Left lung (tissue), 10 donors: ENCODE measurements around the gene DYNC1H1. TPM values are rescaled to one million over a fixed set of nuclear protein-coding genes. Genes with fewer than 3 reads are reported as not detected.
A peak's percentile ranks its signal among the peaks of the same experiment; 100 is the strongest.

Source experiments
- ATAC-seq: fragments of 200-7000 bp; cut with Tn5 transposase; one replicate; pipeline ENCODE4 v1.9.1; 2020; ENCODE audit warnings: moderate library complexity
- DNase-seq, 4 donors: peaks; one replicate each; pipeline ENCODE4 v3.0.0-alpha.2; 2013 to 2020
- H3K27ac ChIP-seq, 2 donors: fragments of 200-600 bp; sonication (generic) in 1 of 2; one replicate each; pipeline versions ENCODE4 v1.5.0 to v1.8.0; 2020 to 2021
- H3K27me3 ChIP-seq, 2 donors: fragments of 200-600 bp; sonication (generic) in 1 of 2; one replicate each; pipeline versions ENCODE4 v1.5.0 to v1.8.0; 2020 to 2021
- H3K36me3 ChIP-seq, 2 donors: fragments of 200-600 bp; sonication (generic) in 1 of 2; one replicate each; pipeline versions ENCODE4 v1.5.0 to v1.8.0; 2020 to 2021
- H3K4me1 ChIP-seq, 2 donors: fragments of 200-600 bp; one replicate each; pipeline ENCODE4 v1.8.0; 2021
- H3K4me3 ChIP-seq, 2 donors: fragments of 200-600 bp; sonication (generic) in 1 of 2; one replicate each; pipeline versions ENCODE4 v1.5.0 to v1.8.0; 2020 to 2021; ENCODE audit warnings: mild to moderate bottlenecking in 1 of 2
- H3K9me3 ChIP-seq, 2 donors: fragments of 200-600 bp; sonication (generic) in 1 of 2; one replicate each; pipeline versions ENCODE4 v1.5.0 to v1.8.0; 2020 to 2021
- CTCF ChIP-seq, 2 donors: fragments of 200-600 bp; sonication (generic) in 1 of 2; IDR thresholded peaks; one replicate each; pipeline versions ENCODE4 v1.5.0 to v1.8.0; 2021; ENCODE audit warnings: antibody characterized with exemption in 2 of 2
- intact Hi-C, 2 donors: fragments of 100-400 bp; cut with DNase I; formaldehyde crosslinking; loops; one replicate each; pipeline versions ENCODE4 v1.11.2 to v1.14.2; 2022
- polyA plus RNA-seq, 6 donors: library from polyadenylated mRNA; unstranded; fragments of 120-200 nt; gene quantifications; one replicate each; pipeline ENCODE4 v1.2.1, GENCODE V29; 2013; ENCODE audit not compliant: insufficient read length in 6 of 6
- total RNA-seq, 2 donors: library from RNA; stranded (reverse); fragmentation: NEBNext Ultra II Directional; extraction: Animal tissue kit (Norgen Biotek cat#: 25700); gene quantifications; one replicate each; pipeline ENCODE4 v1.2.1, GENCODE V29; 2021
- donor health status: DM: no; HTN: yes; CAD: no.
- donor health status: DM: no; HTN: no; CAD: no.

DYNC1H1 gene
- total and polyA plus RNA-seq, 8 donors: 305 to 514 (median 345) TPM

GRCh38 chr14:102020058-102020971 lies 55.9 kb downstream of the DYNC1H1 start:
- H3K36me3 ChIP-seq: peaks cover 6 to 100% of the 10 kb centered on the region in 2 donors
- no peak for TF ChIP-seq CTCF (IDR thresholded peaks at IDR 0.05)
- no peaks in the 10 kb centered on the region for H3K27me3 ChIP-seq
- H3K9me3 ChIP-seq: no peaks in the 10 kb centered on the region
- no peak overlapping the region for H3K27ac ChIP-seq
- DNase-seq (no peak), ATAC-seq (no peak)
- intact Hi-C loops: no loop called here
- no peak overlapping the region for H3K4me3 ChIP-seq
- no peaks in the 10 kb centered on the region for H3K4me1 ChIP-seq

GRCh38 chr14:102026934-102027333 lies 62.6 kb downstream of the DYNC1H1 start:
- H3K36me3 ChIP-seq: peaks cover 13 to 100% of the 10 kb centered on the region in 2 donors
- no peak overlapping the region for H3K27ac ChIP-seq
- H3K4me1 ChIP-seq: no peaks in the 10 kb centered on the region
- no peak for TF ChIP-seq CTCF (IDR thresholded peaks at IDR 0.05)
- no peaks in the 10 kb centered on the region for H3K27me3 ChIP-seq
- H3K4me3 ChIP-seq: no peak overlapping the region
- no peak for ATAC-seq
- DNase-seq: no peak
- no peaks in the 10 kb centered on the region for H3K9me3 ChIP-seq
- intact Hi-C loops: no loop called here

GRCh38 chr14:102027951-102028350 lies 63.6 kb downstream of the DYNC1H1 start:
- no peak for ATAC-seq
- Histone ChIP-seq H3K27me3 (no peaks in the 10 kb centered on the region), H3K36me3 (peaks cover 13 to 100% of the 10 kb centered on the region in 2 donors), H3K4me3 (no peak overlapping the region), H3K9me3 (no peaks in the 10 kb centered on the region), H3K4me1 (no peaks in the 10 kb centered on the region), H3K27ac (no peak overlapping the region)
- no peak for DNase-seq
- intact Hi-C loops: no loop called here
- TF ChIP-seq CTCF (IDR thresholded peaks at IDR 0.05): no peak

- DNase-seq (no peak), ATAC-seq (peak; percentile 59)
- Histone ChIP-seq H3K27ac (no peak overlapping the region), H3K36me3 (peaks cover 12 to 100% of the 10 kb centered on the region in 2 donors), H3K4me3 (no peak overlapping the region), H3K9me3 (no peaks in the 10 kb centered on the region), H3K4me1 (no peaks in the 10 kb centered on the region), H3K27me3 (no peaks in the 10 kb centered on the region)
- intact Hi-C loops: no loop called here
- no peak for TF ChIP-seq CTCF (IDR thresholded peaks at IDR 0.05)
Observed at GRCh38 chr14:102028733-102029132, 64.4 kb downstream of the DYNC1H1 start.

GRCh38 chr14:102029956-102030355 lies 65.6 kb downstream of the DYNC1H1 start:
- no peaks in the 10 kb centered on the region for H3K9me3 ChIP-seq
- no peaks in the 10 kb centered on the region for H3K4me1 ChIP-seq
- no peak for ATAC-seq
- intact Hi-C loops: no loop called here
- TF ChIP-seq CTCF (IDR thresholded peaks at IDR 0.05): no peak
- DNase-seq: no peak
- no peak overlapping the region for H3K4me3 ChIP-seq
- H3K27me3 ChIP-seq: no peaks in the 10 kb centered on the region
- no peak overlapping the region for H3K27ac ChIP-seq
- H3K36me3 ChIP-seq: peaks cover 15 to 100% of the 10 kb centered on the region in 2 donors
